ENCODE measurements around the gene NAT14.

Gene NAT14

DNA sequence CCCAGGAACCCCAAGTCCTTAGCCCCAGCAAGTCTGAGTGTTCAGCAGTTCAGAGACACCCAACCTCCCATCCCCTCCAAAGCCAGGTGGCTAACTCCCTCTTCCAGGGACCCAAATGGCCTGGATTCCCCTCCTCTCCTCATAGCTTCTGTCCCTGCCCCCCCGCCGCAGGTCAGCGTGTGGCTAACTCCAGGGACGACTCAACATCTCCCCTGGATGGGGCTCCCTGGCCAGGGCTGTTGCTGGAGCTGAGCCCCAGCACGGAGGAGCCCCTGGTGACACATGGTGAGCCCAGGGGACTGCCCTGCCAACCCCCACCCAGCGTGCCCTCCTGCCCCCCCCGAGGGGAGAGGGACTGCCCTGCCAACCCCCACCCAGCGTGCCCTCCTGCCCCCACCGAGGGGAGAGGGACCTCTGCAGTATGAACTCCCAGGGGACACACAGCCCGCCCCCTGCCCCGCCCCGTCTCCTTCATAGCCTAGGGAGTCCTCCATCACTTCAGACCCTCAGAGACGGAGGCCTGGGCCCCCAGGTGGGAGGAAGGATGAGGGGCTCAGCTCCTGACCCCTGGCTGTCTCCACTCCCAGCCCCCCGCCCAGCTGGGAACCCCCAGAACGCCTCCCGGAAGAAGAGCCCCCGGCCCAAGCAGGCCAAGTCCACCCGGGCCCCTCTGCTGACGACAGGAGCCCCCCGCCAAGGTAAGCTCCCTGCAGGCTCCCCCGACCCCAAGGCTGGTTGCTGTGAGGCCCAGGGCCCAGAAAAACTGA, 4.9 kb downstream of the NAT14 start:
- no peak for DNase-seq (ENCODE audit: extremely low read depth, insufficient read length)

DNA sequence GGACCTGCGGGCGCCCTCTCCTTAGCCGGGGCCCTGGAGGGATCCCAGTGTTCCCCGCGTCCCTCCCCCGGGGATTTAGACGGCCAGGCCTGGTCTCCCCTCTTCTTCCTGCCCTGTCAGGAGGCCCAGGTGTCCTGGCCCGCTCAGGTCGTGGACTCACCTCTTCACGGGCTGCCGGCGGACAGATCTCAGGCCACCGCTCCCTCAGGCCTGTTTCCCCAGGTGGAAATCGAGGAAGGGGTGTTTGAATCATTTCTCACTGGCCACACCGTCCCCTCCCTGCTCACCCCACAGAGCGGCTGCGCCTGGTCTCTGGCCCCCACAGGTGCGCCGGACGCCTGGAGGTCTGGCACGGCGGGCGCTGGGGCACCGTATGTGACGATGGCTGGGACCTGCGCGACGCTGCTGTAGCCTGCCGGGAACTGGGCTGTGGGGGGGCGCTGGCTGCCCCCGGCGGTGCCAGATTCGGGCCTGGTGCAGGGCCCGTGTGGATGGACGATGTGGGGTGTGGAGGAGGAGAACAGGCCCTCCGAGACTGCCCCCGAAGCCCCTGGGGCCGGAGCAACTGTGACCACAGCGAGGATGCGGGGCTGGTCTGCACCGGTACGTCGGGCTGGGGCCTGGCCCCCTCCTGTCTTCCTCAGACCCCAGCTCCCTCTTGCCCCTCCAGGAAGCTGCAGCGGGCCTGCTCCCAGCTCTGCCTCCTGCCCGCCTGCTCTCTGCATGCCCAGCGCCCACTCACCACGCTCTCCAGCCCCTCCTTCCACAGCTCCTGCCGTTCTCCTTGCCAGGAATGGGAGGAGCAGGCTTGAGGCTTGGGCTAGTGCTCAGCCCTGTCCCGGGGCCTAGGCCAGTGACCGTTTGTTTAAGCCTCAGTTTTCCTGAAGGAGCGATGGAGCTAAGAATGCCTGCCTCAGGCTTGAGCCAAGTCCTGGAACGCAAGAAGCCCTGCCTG, 5.8 kb downstream of the NAT14 start:
- Histone ChIP-seq H3K27me3 (replicated peaks; ENCODE audit: control insufficient read depth, insufficient read depth, low read length) (no peaks in the 10 kb centered on the region; the same call in 1 of the 2 replicates), H3K4me3 (replicated peaks; ENCODE audit: low read depth, low read length) (no peak overlapping the region), H3K36me3 (ENCODE audit: control insufficient read depth, insufficient read depth, low read length) (no peaks in the 10 kb centered on the region)
- DNase-seq (ENCODE audit: extremely low read depth, insufficient read length): no peak
- TF ChIP-seq, protein P1, sequence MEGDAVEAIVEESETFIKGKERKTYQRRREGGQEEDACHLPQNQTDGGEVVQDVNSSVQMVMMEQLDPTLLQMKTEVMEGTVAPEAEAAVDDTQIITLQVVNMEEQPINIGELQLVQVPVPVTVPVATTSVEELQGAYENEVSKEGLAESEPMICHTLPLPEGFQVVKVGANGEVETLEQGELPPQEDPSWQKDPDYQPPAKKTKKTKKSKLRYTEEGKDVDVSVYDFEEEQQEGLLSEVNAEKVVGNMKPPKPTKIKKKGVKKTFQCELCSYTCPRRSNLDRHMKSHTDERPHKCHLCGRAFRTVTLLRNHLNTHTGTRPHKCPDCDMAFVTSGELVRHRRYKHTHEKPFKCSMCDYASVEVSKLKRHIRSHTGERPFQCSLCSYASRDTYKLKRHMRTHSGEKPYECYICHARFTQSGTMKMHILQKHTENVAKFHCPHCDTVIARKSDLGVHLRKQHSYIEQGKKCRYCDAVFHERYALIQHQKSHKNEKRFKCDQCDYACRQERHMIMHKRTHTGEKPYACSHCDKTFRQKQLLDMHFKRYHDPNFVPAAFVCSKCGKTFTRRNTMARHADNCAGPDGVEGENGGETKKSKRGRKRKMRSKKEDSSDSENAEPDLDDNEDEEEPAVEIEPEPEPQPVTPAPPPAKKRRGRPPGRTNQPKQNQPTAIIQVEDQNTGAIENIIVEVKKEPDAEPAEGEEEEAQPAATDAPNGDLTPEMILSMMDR (IDR thresholded peaks at IDR 0.05; ENCODE audit: insufficient read depth, low read length, poor library complexity, severe bottlenecking): no peak

More for the DNA sequence above, 4.9 kb downstream of the NAT14 start:
- TF ChIP-seq, protein P1 (IDR thresholded peaks at IDR 0.05; ENCODE audit: insufficient read depth, low read length, poor library complexity, severe bottlenecking): no peak
- H3K4me3 ChIP-seq (replicated peaks; ENCODE audit: low read depth, low read length): no peak overlapping the region
- no peaks in the 10 kb centered on the region for H3K36me3 ChIP-seq (ENCODE audit: control insufficient read depth, insufficient read depth, low read length)
- H3K27me3 ChIP-seq (replicated peaks; ENCODE audit: control insufficient read depth, insufficient read depth, low read length): no peaks in the 10 kb centered on the region; the same call in 1 of the 2 replicates

DNA sequence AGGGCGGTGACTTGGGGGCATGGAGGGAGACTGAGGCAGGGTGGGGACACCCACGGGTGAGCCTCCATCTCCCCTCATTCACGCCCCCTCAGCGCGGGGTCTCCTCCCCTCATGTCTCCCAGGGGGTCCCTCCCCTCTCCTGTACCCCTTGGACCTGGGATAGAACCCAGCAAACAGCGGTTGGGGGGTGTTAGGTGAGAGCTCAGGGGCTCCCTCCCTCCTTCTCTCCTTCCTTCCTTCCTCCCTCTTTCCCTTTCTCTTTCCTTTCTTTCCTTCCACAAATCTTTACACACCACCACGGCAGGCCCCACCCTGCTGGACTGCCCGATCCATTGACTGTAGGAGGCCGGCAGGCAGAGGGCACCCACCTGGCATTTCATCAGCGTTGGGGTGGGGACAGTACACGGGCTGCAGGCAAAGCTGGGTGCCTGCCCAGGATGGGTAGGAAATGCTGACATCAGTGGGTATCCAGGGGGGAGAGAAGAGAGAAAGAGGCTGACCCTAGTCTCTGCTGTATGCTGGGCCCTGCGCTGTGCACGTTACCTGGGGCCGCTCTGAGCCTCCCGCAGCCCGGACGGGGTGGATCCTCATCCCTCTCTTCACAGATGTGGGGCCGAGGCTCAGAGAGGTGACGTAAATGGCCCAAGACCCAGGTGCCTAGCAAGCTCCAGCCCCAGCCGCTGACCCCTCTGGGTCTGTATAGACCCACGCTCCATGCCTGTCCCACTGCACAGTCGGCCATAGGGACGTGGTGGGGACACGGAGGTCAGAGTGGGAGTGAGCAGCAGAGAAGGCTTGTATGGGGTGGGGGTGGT, 6.8 kb downstream of the NAT14 start:
- no peaks in the 10 kb centered on the region; the same call in 1 of the 2 replicates for H3K27me3 ChIP-seq (replicated peaks; ENCODE audit: control insufficient read depth, insufficient read depth, low read length)
- H3K4me3 ChIP-seq (replicated peaks; ENCODE audit: low read depth, low read length): no peak overlapping the region
- TF ChIP-seq, protein P1 (IDR thresholded peaks at IDR 0.05; ENCODE audit: insufficient read depth, low read length, poor library complexity, severe bottlenecking): no peak
- H3K36me3 ChIP-seq (ENCODE audit: control insufficient read depth, insufficient read depth, low read length): no peaks in the 10 kb centered on the region
- DNase-seq (ENCODE audit: extremely low read depth, insufficient read length): no peak

GRCh38 chr19:55492362-55492944, 7.5 kb downstream of the NAT14 start:
- TF ChIP-seq, protein P1 (IDR thresholded peaks at IDR 0.05; ENCODE audit: insufficient read depth, low read length, poor library complexity, severe bottlenecking): no peak
- DNase-seq (ENCODE audit: extremely low read depth, insufficient read length): no peak
- no peaks in the 10 kb centered on the region for H3K36me3 ChIP-seq (ENCODE audit: control insufficient read depth, insufficient read depth, low read length)

DNA sequence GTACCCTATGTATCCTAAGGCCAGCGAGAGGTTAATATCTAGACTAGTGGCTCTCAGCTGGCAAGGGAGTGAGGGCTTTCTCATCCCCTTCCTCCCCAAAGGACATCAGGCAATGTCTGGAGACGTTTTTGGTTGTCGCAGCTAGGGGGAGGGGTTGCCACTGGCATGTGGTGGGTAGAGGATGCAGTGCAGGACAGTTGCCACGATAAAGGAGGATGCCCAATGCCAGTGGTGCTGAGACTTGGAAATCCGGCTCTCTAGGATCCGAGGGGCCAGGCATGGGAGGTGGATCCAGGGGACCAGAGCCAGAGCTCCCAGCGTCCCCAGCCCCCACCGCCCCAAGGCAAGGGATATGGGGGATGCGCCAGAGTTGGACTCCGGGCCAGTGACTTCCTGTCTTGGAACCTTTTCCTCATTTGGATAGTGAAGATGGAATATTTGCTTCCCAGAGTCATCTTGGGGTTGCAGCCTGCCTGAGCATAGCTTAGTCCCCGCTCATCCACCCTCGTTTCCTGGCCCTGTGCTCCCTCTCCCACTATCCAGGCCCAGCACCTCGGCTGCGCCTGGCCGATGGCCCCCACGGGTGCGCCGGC, 8.2 kb downstream of the NAT14 start:
- TF ChIP-seq, protein P1 (IDR thresholded peaks at IDR 0.05; ENCODE audit: insufficient read depth, low read length, poor library complexity, severe bottlenecking): no peak
- no peak for DNase-seq (ENCODE audit: extremely low read depth, insufficient read length)
- Histone ChIP-seq H3K4me3 (replicated peaks; ENCODE audit: low read depth, low read length) (no peak overlapping the region), H3K27me3 (replicated peaks; ENCODE audit: control insufficient read depth, insufficient read depth, low read length) (no peaks in the 10 kb centered on the region; the same call in 1 of the 2 replicates), H3K36me3 (ENCODE audit: control insufficient read depth, insufficient read depth, low read length) (no peaks in the 10 kb centered on the region)

More at GRCh38 chr19:55492362-55492944, 7.5 kb downstream of the NAT14 start:
- no peak overlapping the region for H3K4me3 ChIP-seq (replicated peaks; ENCODE audit: low read depth, low read length)
- no peaks in the 10 kb centered on the region; the same call in 1 of the 2 replicates for H3K27me3 ChIP-seq (replicated peaks; ENCODE audit: control insufficient read depth, insufficient read depth, low read length)

Data from GM06990 (cell line).